PC-9 (cell line): ENCODE data around the gene FAM219A.

ENCODE experiments used
- CTCF ChIP-seq: fragments of 200-600 bp; sonication (generic); conservative IDR thresholded peaks from 2 replicates; pipeline ENCODE4 v1.6.1; 2017; ENCODE audit warnings: mixed run types, antibody characterized with exemption, mild to moderate bottlenecking, moderate library complexity
- EZH2 ChIP-seq: fragments of 200-600 bp; sonication (generic); IDR thresholded peaks from 2 replicates; pipeline ENCODE4 v1.8.0; 2017; ENCODE audit warnings: antibody characterized with exemption, low read depth

DNA sequence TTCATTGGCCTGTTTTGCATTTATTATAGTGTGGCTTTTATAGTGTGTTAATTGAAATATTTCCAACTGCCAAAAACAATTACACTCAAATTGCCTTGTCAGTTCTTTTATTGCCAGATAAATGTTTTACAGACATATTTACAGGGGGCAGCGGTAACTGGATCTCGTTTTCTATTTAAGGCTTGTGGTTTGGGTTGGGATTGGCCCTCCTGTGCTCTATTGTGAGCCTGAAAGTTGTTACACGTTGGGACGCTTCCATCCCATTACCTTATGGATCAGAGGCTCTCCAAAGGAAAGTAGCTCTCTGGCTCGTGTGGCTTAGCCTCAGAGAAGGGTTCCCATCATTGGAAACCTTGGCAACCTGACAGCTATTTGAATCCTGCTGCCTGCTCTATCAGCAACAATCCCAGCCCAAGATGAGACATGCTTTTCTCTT, 21.1 kb upstream of the FAM219A start:
- TF ChIP-seq CTCF: no peak
- no peak for TF ChIP-seq EZH2
